ENCODE results near the gene TLR8. TPM values are rescaled to one million over a fixed set of nuclear protein-coding genes. Genes with fewer than 3 reads are reported as not detected.
A peak's percentile ranks its signal among the peaks of the same experiment; 100 is the strongest.

Gene TLR8
- total RNA-seq, 8 experiments from 2014 or later = 0.04 to 0.56 (median 0.09) TPM; not detected in 3

- Histone ChIP-seq H3K4me1 (replicated peaks in 1 of 2) (no peaks in the 10 kb centered on the region), H3K27ac (no peak overlapping the region), H3K4me3 (no peak overlapping the region)
- ATAC-seq (replicated peaks in 6 of 8) = peak in 3 of 8 experiments; percentile 16 to 74 (median 73)
- in situ Hi-C loops (cut with MboI; ENCODE audit: low pct_unique_long_range_greater_than_20kb in 2 of 9, low sequenced_read_pairs in 9 of 9, unreplicated experiment in 9 of 9) = no loop called here
- 31 to 100% (median 90%) methylated on average over 1 to 7 of the region's 8 CpGs; no CpG with 5 or more reads in 4 of the 10 experiments for WGBS, 10 experiments
These were observed 2.8 kb upstream of the TLR8 start for GRCh38 chrX:12903646-12904045.

DNA sequence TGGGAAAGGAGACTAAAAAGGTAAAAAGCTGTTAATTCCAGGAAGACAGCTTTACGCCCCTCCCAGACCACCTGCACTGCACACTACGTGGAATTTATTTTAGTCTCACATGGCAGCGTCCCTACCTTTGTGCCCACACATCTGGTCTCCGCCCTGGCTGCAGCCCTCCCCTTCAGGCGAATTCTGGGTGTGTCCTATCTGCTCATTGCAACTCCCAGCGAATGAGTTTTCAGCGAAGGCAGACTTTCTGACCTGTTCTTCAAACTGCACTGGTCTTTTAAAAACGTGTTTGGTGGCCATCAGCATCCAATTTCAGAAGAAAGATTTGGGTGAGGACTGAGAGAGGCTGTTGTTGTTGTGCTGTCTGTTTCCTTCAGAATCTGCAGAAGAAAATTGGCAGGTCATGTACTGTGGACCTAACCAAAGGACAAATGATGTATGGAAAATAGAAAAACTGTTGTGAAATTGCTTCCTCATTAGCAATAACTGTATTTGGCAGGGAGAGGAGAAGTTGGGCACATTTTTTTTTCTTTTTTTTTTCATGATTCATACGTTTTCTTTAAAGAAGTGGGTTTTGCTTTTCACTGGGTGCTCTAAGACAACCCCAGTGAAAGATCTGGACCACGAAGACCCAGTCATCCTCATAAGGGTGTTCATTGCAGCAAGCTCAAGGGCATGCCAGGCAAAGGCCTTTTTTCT, 4.2 kb downstream of the TLR8 start:
- WGBS, 10 experiments = 0 to 69% (median 63%) methylated on average over 2 to 8 of the region's 10 CpGs; no CpG with 5 or more reads in 4 of the 10 experiments
- no peak overlapping the region for H3K4me3 ChIP-seq
- in situ Hi-C loops (cut with MboI; ENCODE audit: low pct_unique_long_range_greater_than_20kb in 2 of 9, low sequenced_read_pairs in 9 of 9, unreplicated experiment in 9 of 9) = no loop called here
- H3K4me1 ChIP-seq (replicated peaks in 1 of 2) = no peaks in the 10 kb centered on the region
- peak in 3 of 8 experiments; percentile 14 to 71 (median 56) for ATAC-seq (replicated peaks in 6 of 8)
- no peak overlapping the region for H3K27ac ChIP-seq

DNA sequence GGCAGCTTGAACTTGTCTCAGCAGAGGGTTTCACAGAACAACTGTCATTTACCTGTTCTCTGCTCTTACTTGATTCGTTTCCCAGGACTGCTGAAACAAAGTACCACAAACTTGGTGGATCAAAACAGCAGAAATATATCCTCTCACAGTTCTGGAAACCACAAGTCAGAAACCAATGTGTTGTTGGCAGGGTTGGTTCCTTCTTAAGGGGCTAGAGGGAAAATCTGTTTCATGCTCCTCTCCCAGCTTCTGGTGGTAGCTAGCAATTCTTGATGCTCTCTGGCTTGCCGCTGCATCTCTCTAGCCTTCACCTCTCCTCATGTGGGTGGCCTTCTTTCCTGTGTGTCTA, 4.7 kb downstream of the TLR8 start:
- WGBS, 10 experiments = 60 to 100% (median 67%) methylated on average over 1 of the region's 2 CpGs; no CpG with 5 or more reads in 7 of the 10 experiments
- in situ Hi-C loops (cut with MboI; ENCODE audit: low pct_unique_long_range_greater_than_20kb in 2 of 9, low sequenced_read_pairs in 9 of 9, unreplicated experiment in 9 of 9) = no loop called here
- ATAC-seq (replicated peaks in 6 of 8) = no peak
- Histone ChIP-seq H3K4me3 (no peak overlapping the region), H3K4me1 (replicated peaks in 1 of 2) (no peaks in the 10 kb centered on the region), H3K27ac (no peak overlapping the region)

DNA sequence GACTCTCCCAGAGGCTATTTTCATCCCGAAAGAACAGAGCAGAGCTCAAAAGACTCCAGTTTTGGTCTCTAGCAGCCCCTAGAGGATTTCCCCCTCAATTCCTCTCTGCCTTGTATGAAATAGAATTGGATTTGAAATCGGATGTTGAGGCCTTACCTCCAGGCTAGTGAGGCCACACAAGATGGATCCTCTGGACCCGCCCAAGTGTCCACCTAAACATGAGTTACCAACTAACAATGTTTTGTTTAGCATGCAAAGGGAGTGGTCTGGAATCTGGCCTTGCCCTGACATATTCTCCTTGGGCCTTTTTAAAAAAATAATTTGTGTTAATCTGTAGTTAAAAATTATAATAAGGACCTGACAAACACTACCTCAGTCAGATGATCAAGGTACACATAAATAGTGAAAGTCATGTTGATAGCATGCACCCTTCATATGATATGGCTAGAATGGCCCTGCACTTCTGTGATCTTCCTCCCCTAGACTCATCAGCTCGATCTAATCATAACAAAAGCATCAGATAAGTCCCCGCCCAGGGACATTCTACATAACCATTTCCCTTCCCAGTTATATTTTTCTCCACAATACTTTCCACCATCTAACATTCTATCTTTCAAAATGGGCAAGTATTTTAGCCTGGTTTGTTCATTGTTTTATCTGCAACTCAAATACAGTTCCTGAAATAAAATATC, 6.5 kb downstream of the TLR8 start:
- Histone ChIP-seq H3K4me3 (no peak overlapping the region), H3K4me1 (replicated peaks in 1 of 2) (no peaks in the 10 kb centered on the region), H3K27ac (no peak overlapping the region)
- peak in 2 of 8 experiments; percentile 58 to 77 for ATAC-seq (replicated peaks in 6 of 8)
- 6 to 83% (median 66%) methylated on average over 1 to 5 of the region's 5 CpGs; no CpG with 5 or more reads in 6 of the 10 experiments for WGBS, 10 experiments
- in situ Hi-C loops (cut with MboI; ENCODE audit: low pct_unique_long_range_greater_than_20kb in 2 of 9, low sequenced_read_pairs in 9 of 9, unreplicated experiment in 9 of 9) = no loop called here

DNA sequence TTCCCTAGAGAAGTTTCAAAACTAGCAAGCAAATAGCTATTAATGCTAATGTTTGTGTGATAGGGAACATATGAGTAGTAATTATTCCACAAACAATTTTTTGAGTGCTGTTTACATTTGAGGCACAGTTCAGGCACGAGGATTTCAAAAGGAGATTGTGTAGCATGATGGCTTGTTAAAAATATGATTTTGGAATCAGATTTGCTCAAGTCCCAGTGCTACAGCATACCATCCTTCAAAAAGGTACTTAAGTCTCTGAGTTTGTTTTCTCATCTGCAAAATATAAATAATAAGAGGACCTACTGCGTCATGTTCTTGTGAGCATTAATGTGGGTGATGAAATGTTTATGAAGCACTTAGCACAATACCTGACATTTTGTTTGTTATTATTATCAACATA, 11.3 kb downstream of the TLR8 start:
- in situ Hi-C loops (cut with MboI; ENCODE audit: low pct_unique_long_range_greater_than_20kb in 2 of 9, low sequenced_read_pairs in 9 of 9, unreplicated experiment in 9 of 9) = no loop called here
- H3K4me3 ChIP-seq = no peak overlapping the region
- H3K4me1 ChIP-seq (replicated peaks in 1 of 2) = no peaks in the 10 kb centered on the region
- ATAC-seq (replicated peaks in 6 of 8) = no peak
- 20 to 100% (median 41%) methylated on average over 1 to 2 of the region's 2 CpGs; no CpG with 5 or more reads in 4 of the 10 experiments for WGBS, 10 experiments
- no peak overlapping the region for H3K27ac ChIP-seq

DNA sequence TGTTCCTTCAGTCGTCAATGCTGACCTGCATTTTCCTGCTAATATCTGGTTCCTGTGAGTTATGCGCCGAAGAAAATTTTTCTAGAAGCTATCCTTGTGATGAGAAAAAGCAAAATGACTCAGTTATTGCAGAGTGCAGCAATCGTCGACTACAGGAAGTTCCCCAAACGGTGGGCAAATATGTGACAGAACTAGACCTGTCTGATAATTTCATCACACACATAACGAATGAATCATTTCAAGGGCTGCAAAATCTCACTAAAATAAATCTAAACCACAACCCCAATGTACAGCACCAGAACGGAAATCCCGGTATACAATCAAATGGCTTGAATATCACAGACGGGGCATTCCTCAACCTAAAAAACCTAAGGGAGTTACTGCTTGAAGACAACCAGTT, 12.6 kb downstream of the TLR8 start:
- in situ Hi-C loops (cut with MboI; ENCODE audit: low pct_unique_long_range_greater_than_20kb in 2 of 9, low sequenced_read_pairs in 9 of 9, unreplicated experiment in 9 of 9) = no loop called here
- 44 to 100% (median 100%) methylated on average over 1 to 10 of the region's 10 CpGs; no CpG with 5 or more reads in 4 of the 10 experiments for WGBS, 10 experiments
- no peak overlapping the region for H3K27ac ChIP-seq
- H3K4me3 ChIP-seq = no peak overlapping the region
- H3K4me1 ChIP-seq (replicated peaks in 1 of 2) = no peaks in the 10 kb centered on the region
- ATAC-seq (replicated peaks in 6 of 8) = no peak

DNA sequence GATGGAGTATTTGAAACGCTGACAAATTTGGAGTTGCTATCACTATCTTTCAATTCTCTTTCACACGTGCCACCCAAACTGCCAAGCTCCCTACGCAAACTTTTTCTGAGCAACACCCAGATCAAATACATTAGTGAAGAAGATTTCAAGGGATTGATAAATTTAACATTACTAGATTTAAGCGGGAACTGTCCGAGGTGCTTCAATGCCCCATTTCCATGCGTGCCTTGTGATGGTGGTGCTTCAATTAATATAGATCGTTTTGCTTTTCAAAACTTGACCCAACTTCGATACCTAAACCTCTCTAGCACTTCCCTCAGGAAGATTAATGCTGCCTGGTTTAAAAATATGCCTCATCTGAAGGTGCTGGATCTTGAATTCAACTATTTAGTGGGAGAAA, 13.2 kb downstream of the TLR8 start:
- H3K4me3 ChIP-seq = no peak overlapping the region
- no peak for ATAC-seq (replicated peaks in 6 of 8)
- in situ Hi-C loops (cut with MboI; ENCODE audit: low pct_unique_long_range_greater_than_20kb in 2 of 9, low sequenced_read_pairs in 9 of 9, unreplicated experiment in 9 of 9) = no loop called here
- WGBS, 10 experiments = 30 to 89% (median 81%) methylated on average over 1 to 6 of the region's 8 CpGs; no CpG with 5 or more reads in 4 of the 10 experiments
- no peak overlapping the region for H3K27ac ChIP-seq
- no peaks in the 10 kb centered on the region for H3K4me1 ChIP-seq (replicated peaks in 1 of 2)

GRCh38 chrX:12920990-12921389, 14.6 kb downstream of the TLR8 start:
- no peak for ATAC-seq (replicated peaks in 6 of 8)
- in situ Hi-C loops (cut with MboI; ENCODE audit: low pct_unique_long_range_greater_than_20kb in 2 of 9, low sequenced_read_pairs in 9 of 9, unreplicated experiment in 9 of 9) = no loop called here
- 55 to 80% (median 62%) methylated on average over 1 to 7 of the region's 8 CpGs; no CpG with 5 or more reads in 7 of the 10 experiments for WGBS, 10 experiments

DNA sequence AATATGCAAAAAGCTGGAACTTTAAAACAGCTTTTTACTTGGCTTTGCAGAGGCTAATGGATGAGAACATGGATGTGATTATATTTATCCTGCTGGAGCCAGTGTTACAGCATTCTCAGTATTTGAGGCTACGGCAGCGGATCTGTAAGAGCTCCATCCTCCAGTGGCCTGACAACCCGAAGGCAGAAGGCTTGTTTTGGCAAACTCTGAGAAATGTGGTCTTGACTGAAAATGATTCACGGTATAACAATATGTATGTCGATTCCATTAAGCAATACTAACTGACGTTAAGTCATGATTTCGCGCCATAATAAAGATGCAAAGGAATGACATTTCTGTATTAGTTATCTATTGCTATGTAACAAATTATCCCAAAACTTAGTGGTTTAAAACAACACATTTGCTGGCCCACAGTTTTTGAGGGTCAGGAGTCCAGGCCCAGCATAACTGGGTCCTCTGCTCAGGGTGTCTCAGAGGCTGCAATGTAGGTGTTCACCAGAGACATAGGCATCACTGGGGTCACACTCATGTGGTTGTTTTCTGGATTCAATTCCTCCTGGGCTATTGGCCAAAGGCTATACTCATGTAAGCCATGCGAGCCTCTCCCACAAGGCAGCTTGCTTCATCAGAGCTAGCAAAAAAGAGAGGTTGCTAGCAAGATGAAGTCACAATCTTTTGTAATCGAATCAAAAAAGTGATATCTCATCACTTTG, 15.6 kb downstream of the TLR8 start:
- in situ Hi-C loops (cut with MboI; ENCODE audit: low pct_unique_long_range_greater_than_20kb in 2 of 9, low sequenced_read_pairs in 9 of 9, unreplicated experiment in 9 of 9) = no loop called here
- ATAC-seq (replicated peaks in 6 of 8) = peak in 2 of 8 experiments; percentile 56 to 59
- 0 to 92% (median 53%) methylated on average over 1 to 10 of the region's 10 CpGs; no CpG with 5 or more reads in 4 of the 10 experiments for WGBS, 10 experiments
- Histone ChIP-seq H3K27ac (no peak overlapping the region), H3K4me1 (replicated peaks in 1 of 2) (no peaks in the 10 kb centered on the region), H3K4me3 (no peak overlapping the region)

More at GRCh38 chrX:12920990-12921389, 14.6 kb downstream of the TLR8 start:
- H3K4me3 ChIP-seq = no peak overlapping the region
- H3K27ac ChIP-seq = no peak overlapping the region
- H3K4me1 ChIP-seq (replicated peaks in 1 of 2) = no peaks in the 10 kb centered on the region

DNA sequence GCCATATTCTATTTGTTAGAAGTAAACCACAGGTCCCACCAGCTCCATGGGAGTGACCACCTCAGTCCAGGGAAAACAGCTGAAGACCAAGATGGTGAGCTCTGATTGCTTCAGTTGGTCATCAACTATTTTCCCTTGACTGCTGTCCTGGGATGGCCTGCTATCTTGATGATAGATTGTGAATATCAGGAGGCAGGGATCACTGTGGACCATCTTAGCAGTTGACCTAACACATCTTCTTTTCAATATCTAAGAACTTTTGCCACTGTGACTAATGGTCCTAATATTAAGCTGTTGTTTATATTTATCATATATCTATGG, 16.1 kb downstream of the TLR8 start:
- ATAC-seq (replicated peaks in 6 of 8) = no peak
- H3K4me3 ChIP-seq = no peak overlapping the region
- H3K4me1 ChIP-seq (replicated peaks in 1 of 2) = no peaks in the 10 kb centered on the region
- in situ Hi-C loops (cut with MboI; ENCODE audit: low pct_unique_long_range_greater_than_20kb in 2 of 9, low sequenced_read_pairs in 9 of 9, unreplicated experiment in 9 of 9) = no loop called here
- H3K27ac ChIP-seq = no peak overlapping the region

- Histone ChIP-seq H3K27ac (no peak overlapping the region), H3K4me3 (no peak overlapping the region), H3K4me1 (replicated peaks in 1 of 2) (no peaks in the 10 kb centered on the region)
- 0 to 80% (median 41%) methylated on average over 1 to 4 of the region's 4 CpGs; no CpG with 5 or more reads in 6 of the 10 experiments for WGBS, 10 experiments
- in situ Hi-C loops (cut with MboI; ENCODE audit: low pct_unique_long_range_greater_than_20kb in 2 of 9, low sequenced_read_pairs in 9 of 9, unreplicated experiment in 9 of 9) = no loop called here
- peak in 2 of 8 experiments; percentile 72 to 95 for ATAC-seq (replicated peaks in 6 of 8)
These were observed 23.3 kb downstream of the TLR8 start for GRCh38 chrX:12929701-12930100.

DNA sequence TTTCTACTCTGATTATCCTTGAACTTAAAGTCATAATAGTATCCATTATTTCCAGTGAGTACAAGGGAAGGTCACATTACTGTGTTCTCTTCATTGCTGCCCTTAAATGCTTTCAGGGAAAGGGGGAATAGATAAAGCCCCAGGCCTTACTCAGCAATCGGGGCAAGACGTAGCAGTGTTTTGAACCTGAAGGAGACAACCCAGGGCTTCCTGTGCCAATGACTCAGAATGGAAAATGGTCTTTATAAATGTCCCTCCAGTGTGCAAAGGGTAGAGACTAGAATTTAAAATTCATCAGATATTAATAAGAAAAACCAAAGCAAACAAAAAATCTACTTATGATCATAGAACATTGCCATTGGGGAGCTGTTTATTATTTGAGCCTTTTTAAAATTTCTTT, 23.7 kb downstream of the TLR8 start:
- no peak overlapping the region for H3K27ac ChIP-seq
- no peaks in the 10 kb centered on the region for H3K4me1 ChIP-seq (replicated peaks in 1 of 2)
- no peak overlapping the region for H3K4me3 ChIP-seq
- in situ Hi-C loops (cut with MboI; ENCODE audit: low pct_unique_long_range_greater_than_20kb in 2 of 9, low sequenced_read_pairs in 9 of 9, unreplicated experiment in 9 of 9) = no loop called here
- ATAC-seq (replicated peaks in 6 of 8) = no peak
- 10 to 92% methylated on average over 2 of the region's 2 CpGs; no CpG with 5 or more reads in 8 of the 10 experiments for WGBS, 10 experiments

- no peaks in the 10 kb centered on the region for H3K4me1 ChIP-seq (replicated peaks in 1 of 2)
- ATAC-seq (replicated peaks in 6 of 8) = peak in 3 of 8 experiments; percentile 73 to 92 (median 79)
- WGBS, 10 experiments = 40 to 80% (median 57%) methylated on average over 1 of the region's 1 CpG; no CpG with 5 or more reads in 7 of the 10 experiments
- no peak overlapping the region for H3K27ac ChIP-seq
- no peak overlapping the region for H3K4me3 ChIP-seq
- in situ Hi-C loops (cut with MboI; ENCODE audit: low pct_unique_long_range_greater_than_20kb in 2 of 9, low sequenced_read_pairs in 9 of 9, unreplicated experiment in 9 of 9) = no loop called here
These were observed 25.8 kb downstream of the TLR8 start for GRCh38 chrX:12932244-12932643.
